Activated T-cell treated with anti-CD3 and anti-CD28 coated beads for 48 hours (primary cell): ENCODE results near the gene FAM227B.
"Not testable (repeated sequence)": the region's sequence is repeated elsewhere in the genome, so short reads cannot be mapped to it uniquely, and the experiment has no call there.

Source experiments
- DNase-seq: peaks from one replicate; pipeline ENCODE4 v3.0.0-alpha.2; 2020; ENCODE audit warnings: low read depth

The FAM227B gene

GRCh38 chr15:49610157-49610918 is 10.3 kb downstream of the FAM227B start:
- DNase-seq = no peak

DNA sequence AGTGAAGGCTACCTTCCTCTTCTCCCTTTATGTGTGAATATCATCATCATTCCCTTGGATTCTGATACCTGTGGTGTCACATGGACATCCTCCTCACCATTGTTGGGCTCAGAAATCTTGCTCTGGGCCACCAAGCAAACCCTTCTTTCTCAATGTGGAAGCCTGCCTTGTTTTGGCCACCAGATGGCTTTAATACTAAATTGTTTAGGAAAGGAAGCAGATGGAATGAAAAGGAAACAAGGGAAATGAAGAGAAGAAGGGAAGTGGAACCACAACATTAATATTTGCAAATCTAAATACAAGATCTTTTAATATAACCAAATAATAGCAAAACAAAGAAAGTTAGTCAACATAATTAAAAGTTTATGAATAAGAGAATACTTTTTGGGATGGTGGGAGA is 14.0 kb downstream of the FAM227B start:
- DNase-seq = no peak

DNA sequence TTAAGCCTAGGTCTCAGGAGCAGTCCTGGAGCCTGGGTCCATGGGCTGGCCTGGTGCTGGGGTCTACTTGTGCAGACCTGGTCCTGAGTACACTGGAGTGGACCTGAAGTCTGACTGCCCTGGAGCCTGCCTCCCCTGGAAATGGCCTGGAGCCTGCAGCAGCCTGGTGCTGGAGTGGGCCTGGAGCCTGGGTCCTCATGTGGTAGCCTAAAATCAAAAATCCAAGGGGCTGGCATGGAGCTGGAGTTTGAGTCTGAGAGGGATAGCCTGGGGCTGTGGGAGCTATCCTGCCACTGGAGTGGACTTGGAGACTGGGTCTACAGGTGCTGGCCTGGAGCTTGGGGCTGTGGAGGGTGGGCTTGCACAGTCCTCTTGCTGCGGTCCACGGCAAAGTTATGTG is 15.0 kb downstream of the FAM227B start:
- DNase-seq = no peak

- no peak for DNase-seq
Measured at GRCh38 chr15:49604625-49605409, 15.8 kb downstream of the FAM227B start.

- not testable (repeated sequence) for DNase-seq
Measured at GRCh38 chr15:49592829-49593316, 27.7 kb downstream of the FAM227B start.

GRCh38 chr15:49589030-49589429 is 31.6 kb downstream of the FAM227B start:
- DNase-seq = no peak

- DNase-seq = no peak
Measured at GRCh38 chr15:49573421-49573820, 47.2 kb downstream of the FAM227B start.

DNA sequence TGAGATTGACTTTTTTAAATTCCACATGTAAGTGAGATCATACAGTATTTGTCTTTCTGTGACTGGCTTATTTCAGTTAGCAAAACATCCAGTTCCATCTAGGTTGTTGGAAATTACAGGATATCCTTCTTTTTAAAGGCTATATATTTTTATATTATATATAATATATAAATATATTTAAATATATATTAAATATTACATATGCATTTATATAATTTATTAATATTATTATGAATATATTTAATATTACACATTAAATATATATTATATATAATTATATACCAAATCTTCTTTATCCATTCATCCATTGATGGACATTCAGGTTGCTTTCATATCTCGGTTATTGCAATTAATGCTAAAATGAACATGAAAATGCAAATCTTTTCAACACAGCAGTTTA is 49.9 kb downstream of the FAM227B start:
- no peak for DNase-seq

DNA sequence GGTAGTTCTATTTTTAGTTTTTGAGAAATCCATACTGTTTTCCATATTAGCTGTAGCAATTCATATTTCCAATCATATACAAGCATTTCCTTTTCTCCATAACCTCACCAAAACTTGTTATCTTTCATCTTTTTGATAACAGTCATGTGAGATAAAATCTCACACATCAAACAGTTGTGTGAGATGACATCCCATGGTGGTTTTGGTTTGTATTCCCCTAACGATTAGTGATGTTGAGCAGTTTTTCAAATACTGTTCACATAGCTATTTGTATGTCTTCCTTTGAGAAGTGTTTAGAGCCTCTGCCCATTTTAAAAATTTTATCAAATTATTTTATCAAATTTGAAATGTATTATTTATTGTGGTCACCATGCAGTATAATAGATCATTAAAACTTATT is 50.4 kb downstream of the FAM227B start:
- DNase-seq = no peak

- no peak for DNase-seq
Measured at GRCh38 chr15:49560045-49560444, 60.6 kb downstream of the FAM227B start.

- DNase-seq = no peak
Measured at GRCh38 chr15:49558929-49559328, 61.7 kb downstream of the FAM227B start.

- DNase-seq = no peak
Measured at GRCh38 chr15:49556437-49556836, 64.2 kb downstream of the FAM227B start.

DNA sequence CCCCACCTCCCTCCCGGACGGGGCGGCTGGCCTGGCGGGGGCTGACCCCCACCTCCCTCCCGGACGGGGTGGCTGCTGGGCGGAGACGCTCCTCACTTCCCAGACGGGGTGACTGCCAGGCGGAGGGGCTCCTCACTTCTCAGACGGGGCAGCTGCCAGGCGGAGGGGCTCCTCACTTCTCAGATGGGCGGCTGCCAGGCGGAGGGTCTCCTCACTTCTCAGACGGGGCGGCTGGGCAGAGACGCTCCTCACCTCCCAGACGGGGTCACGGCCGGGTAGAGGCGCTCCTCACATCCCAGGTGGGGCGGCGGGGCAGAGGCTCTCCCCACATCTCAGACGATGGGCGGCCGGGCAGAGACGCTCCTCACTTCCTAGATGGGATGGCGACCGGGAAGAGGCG is 70.3 kb downstream of the FAM227B start:
- not testable (repeated sequence) for DNase-seq

- no peak for DNase-seq
Measured at GRCh38 chr15:49538520-49538919, 82.1 kb downstream of the FAM227B start.

- no peak for DNase-seq
Measured at GRCh38 chr15:49530092-49530491, 90.5 kb downstream of the FAM227B start.

- no peak for DNase-seq
Measured at GRCh38 chr15:49528289-49528688, 92.3 kb downstream of the FAM227B start.

GRCh38 chr15:49521802-49522201 is 98.8 kb downstream of the FAM227B start:
- DNase-seq = no peak

DNA sequence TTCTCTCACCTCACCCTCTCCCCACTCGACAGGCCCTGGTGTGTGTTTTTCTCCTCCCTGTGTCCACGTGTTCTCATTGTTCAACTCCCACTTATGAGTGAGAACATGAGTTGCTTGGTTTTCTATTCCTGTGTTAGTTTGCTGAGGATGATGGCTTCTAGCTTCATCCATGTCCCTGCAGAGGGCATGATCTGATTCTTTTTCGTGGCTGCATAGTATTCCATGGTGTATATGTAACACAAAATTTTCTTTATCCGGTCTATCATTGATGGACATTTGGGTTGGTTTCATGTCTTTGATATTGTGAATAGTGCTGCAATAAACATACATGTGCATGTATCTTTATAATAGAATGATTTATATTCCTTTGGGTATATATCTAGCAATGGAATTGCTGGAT is 107.9 kb downstream of the FAM227B start:
- DNase-seq = not testable (repeated sequence)

GRCh38 chr15:49507261-49507660 is 113.4 kb downstream of the FAM227B start:
- DNase-seq = no peak

GRCh38 chr15:49506341-49506740 is 114.3 kb downstream of the FAM227B start:
- no peak for DNase-seq

DNA sequence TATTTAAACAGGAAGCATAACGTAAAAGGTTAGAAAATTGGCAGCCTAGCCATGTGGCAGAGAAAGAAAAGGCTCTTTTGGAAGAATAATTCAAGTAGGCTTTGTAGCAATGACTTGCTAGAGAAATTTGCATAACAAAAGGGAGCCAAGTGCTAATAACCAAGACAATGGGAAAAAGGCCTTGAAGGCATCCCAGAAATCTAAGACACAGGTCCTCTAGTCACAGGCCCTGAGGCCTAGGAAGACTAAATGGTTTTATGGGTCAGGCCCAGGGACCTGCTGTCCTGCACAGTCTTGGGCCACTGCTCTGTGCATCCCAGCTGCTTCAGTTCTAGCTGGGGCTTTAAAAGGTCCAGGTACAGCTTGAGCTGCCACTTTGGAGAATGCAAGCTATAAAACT is 119.0 kb downstream of the FAM227B start:
- DNase-seq = no peak

DNA sequence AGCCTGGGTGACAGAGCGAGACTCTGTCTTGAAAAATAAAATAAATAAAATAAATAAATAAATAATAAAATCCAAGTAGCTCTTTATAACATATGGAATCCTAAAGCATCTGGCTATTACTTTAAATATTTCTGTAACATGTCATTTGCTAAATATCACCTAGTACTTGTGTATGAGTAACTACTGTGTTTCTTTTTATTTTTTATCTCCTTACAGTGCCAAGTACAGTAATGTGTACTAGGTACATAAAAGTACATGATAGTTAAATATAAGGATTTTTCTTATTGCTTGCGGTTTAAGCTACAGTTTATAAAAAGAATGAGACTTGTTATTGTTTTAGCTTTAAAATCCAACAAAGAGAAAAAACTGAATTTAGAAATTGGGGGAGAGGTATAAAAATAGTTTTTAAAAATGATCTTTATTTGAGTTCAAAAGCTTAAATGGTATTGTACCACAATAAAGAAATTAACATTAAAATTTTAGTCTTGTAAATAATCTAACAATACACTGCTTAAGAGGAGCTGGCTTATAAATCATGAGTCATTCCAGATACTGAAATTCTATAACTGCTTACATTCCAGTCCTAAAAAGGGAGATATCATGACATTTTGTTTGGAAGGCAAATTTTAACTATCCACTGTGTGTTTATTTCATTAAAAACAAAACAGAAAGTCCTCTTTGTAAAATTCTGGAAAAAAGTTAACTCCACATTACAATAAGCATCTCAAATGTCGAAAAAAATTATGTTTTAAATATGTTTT is 124.4 kb downstream of the FAM227B start:
- no peak for DNase-seq

GRCh38 chr15:49494842-49495241 is 125.8 kb downstream of the FAM227B start:
- DNase-seq = no peak
